ENCODE measurements around the gene MYH9.

MYH9 gene

GRCh38 chr22:36300396-36301212 is 87.2 kb downstream of the MYH9 start:
- Mint-ChIP-seq H3K9me3 (no peaks in the 10 kb centered on the region), H3K4me1 (peaks cover 15% of the 10 kb centered on the region), H3K36me3 (peaks cover 75% of the 10 kb centered on the region), H3K27ac (peak overlapping the region; percentile 77), H3K4me3 (no peak overlapping the region), H3K27me3 (peaks cover 3% of the 10 kb centered on the region)
- DNase-seq, result no peak
- CTCF ChIA-PET, result interaction anchor here (0.6 to 8.1 kb wide), 28 partner anchors 8 to 227 kb away, joined by 3 to 88 read pairs (median 5); no protein-coding TSS in a partner anchor

- Mint-ChIP-seq H3K36me3 (peaks cover 73% of the 10 kb centered on the region), H3K4me3 (no peak overlapping the region), H3K4me1 (peaks cover 18% of the 10 kb centered on the region), H3K27me3 (peaks cover 3% of the 10 kb centered on the region), H3K9me3 (no peaks in the 10 kb centered on the region), H3K27ac (peak overlapping the region; percentile 5)
- no peak for DNase-seq
- CTCF ChIA-PET, result interaction anchor here (1.6 to 8.1 kb wide), 4 partner anchors 13 to 175 kb away, joined by 8 to 88 read pairs (median 26); no protein-coding TSS in a partner anchor
These were observed 87.9 kb downstream of the MYH9 start for GRCh38 chr22:36299911-36300310.

- Mint-ChIP-seq H3K4me3 (no peak overlapping the region), H3K27me3 (peaks cover 3% of the 10 kb centered on the region), H3K36me3 (peaks cover 74% of the 10 kb centered on the region), H3K9me3 (no peaks in the 10 kb centered on the region), H3K4me1 (peaks cover 22% of the 10 kb centered on the region), H3K27ac (peak overlapping the region; percentile 28)
- no peak for DNase-seq
- CTCF ChIA-PET, result interaction anchor here (1.3 to 8.1 kb wide), 3 partner anchors 9 to 171 kb away, joined by 3 to 88 read pairs (median 25); no protein-coding TSS in a partner anchor
These were observed 88.5 kb downstream of the MYH9 start for GRCh38 chr22:36299295-36299694.

GRCh38 chr22:36298601-36299000 is 89.2 kb downstream of the MYH9 start:
- no peak for DNase-seq

GRCh38 chr22:36298118-36298517 is 89.6 kb downstream of the MYH9 start:
- Mint-ChIP-seq H3K4me1 (peaks cover 23% of the 10 kb centered on the region), H3K27ac (peak overlapping the region; percentile 67), H3K27me3 (peaks cover 3% of the 10 kb centered on the region), H3K9me3 (no peaks in the 10 kb centered on the region), H3K4me3 (no peak overlapping the region), H3K36me3 (peaks cover 74% of the 10 kb centered on the region)
- DNase-seq, result no peak
- CTCF ChIA-PET, result interaction anchor here (1.3 to 8.1 kb wide), 3 partner anchors 10 to 172 kb away, joined by 3 to 88 read pairs (median 25); no protein-coding TSS in a partner anchor

More at GRCh38 chr22:36298601-36299000, 89.2 kb downstream of the MYH9 start:
- peaks cover 20% of the 10 kb centered on the region for H3K4me1 Mint-ChIP-seq
- no peak overlapping the region for H3K4me3 Mint-ChIP-seq
- H3K36me3 Mint-ChIP-seq, result peaks cover 73% of the 10 kb centered on the region
- H3K27ac Mint-ChIP-seq, result no peak overlapping the region
- H3K9me3 Mint-ChIP-seq, result no peaks in the 10 kb centered on the region
- CTCF ChIA-PET, result interaction anchor here (1.3 to 8.1 kb wide), 3 partner anchors 9 to 172 kb away, joined by 3 to 88 read pairs (median 25); no protein-coding TSS in a partner anchor
- H3K27me3 Mint-ChIP-seq, result peaks cover 3% of the 10 kb centered on the region

GRCh38 chr22:36297568-36297967 is 90.2 kb downstream of the MYH9 start:
- peak overlapping the region; percentile 67 for H3K27ac Mint-ChIP-seq
- H3K4me1 Mint-ChIP-seq, result peaks cover 27% of the 10 kb centered on the region
- no peaks in the 10 kb centered on the region for H3K9me3 Mint-ChIP-seq
- CTCF ChIA-PET, result interaction anchor here (3.6 to 8.1 kb wide), 2 partner anchors 11 to 173 kb away, joined by 25 to 88 read pairs; no protein-coding TSS in a partner anchor
- no peak overlapping the region for H3K4me3 Mint-ChIP-seq
- no peak for DNase-seq
- peaks cover 3% of the 10 kb centered on the region for H3K27me3 Mint-ChIP-seq
- peaks cover 76% of the 10 kb centered on the region for H3K36me3 Mint-ChIP-seq

- Mint-ChIP-seq H3K27ac (no peak overlapping the region), H3K27me3 (peaks cover 3% of the 10 kb centered on the region), H3K36me3 (peaks cover 81% of the 10 kb centered on the region), H3K4me3 (no peak overlapping the region), H3K9me3 (no peaks in the 10 kb centered on the region), H3K4me1 (peaks cover 34% of the 10 kb centered on the region)
- CTCF ChIA-PET, result interaction anchor here (3.6 to 8.1 kb wide), 2 partner anchors 10 to 173 kb away, joined by 25 to 88 read pairs; no protein-coding TSS in a partner anchor
- DNase-seq, result no peak
These were observed 91.1 kb downstream of the MYH9 start for GRCh38 chr22:36296690-36297089.

- no peak overlapping the region for H3K4me3 Mint-ChIP-seq
- H3K27ac Mint-ChIP-seq, result peak overlapping the region; percentile 62
- no peaks in the 10 kb centered on the region for H3K9me3 Mint-ChIP-seq
- no peak for DNase-seq
- H3K36me3 Mint-ChIP-seq, result peaks cover 72% of the 10 kb centered on the region
- CTCF ChIA-PET, result interaction anchor here (1.4 to 2.4 kb wide), 2 partner anchors 10 to 175 kb away, joined by 5 to 14 read pairs; no protein-coding TSS in a partner anchor
- no peaks in the 10 kb centered on the region for H3K27me3 Mint-ChIP-seq
- peaks cover 38% of the 10 kb centered on the region for H3K4me1 Mint-ChIP-seq
These were observed 92.5 kb downstream of the MYH9 start for GRCh38 chr22:36295247-36295646.

- Mint-ChIP-seq H3K36me3 (peaks cover 73% of the 10 kb centered on the region), H3K27ac (peak overlapping the region; percentile 26), H3K27me3 (no peaks in the 10 kb centered on the region), H3K4me3 (no peak overlapping the region), H3K4me1 (peaks cover 41% of the 10 kb centered on the region), H3K9me3 (no peaks in the 10 kb centered on the region)
- DNase-seq, result no peak
- CTCF ChIA-PET, result interaction anchor here (1.0 to 2.4 kb wide), 3 partner anchors 9 to 176 kb away, joined by 3 to 14 read pairs (median 5); no protein-coding TSS in a partner anchor
These were observed 93.0 kb downstream of the MYH9 start for GRCh38 chr22:36294801-36295200.

- H3K27me3 Mint-ChIP-seq, result no peaks in the 10 kb centered on the region
- H3K36me3 Mint-ChIP-seq, result peaks cover 73% of the 10 kb centered on the region
- H3K27ac Mint-ChIP-seq, result peak overlapping the region; percentile 26
- no peak for DNase-seq
- peaks cover 46% of the 10 kb centered on the region for H3K4me1 Mint-ChIP-seq
- no peak overlapping the region for H3K4me3 Mint-ChIP-seq
- CTCF ChIA-PET, result interaction anchor here (1.0 to 2.4 kb wide), 5 partner anchors 9 to 176 kb away, joined by 3 to 14 read pairs (median 5); no protein-coding TSS in a partner anchor
- no peaks in the 10 kb centered on the region for H3K9me3 Mint-ChIP-seq
These were observed 93.5 kb downstream of the MYH9 start for GRCh38 chr22:36294293-36294620.

- Mint-ChIP-seq H3K4me3 (no peak overlapping the region), H3K4me1 (peaks cover 51% of the 10 kb centered on the region), H3K27me3 (no peaks in the 10 kb centered on the region), H3K36me3 (peaks cover 73% of the 10 kb centered on the region), H3K9me3 (no peaks in the 10 kb centered on the region), H3K27ac (peak overlapping the region; percentile 26)
- DNase-seq, result no peak
- CTCF ChIA-PET, result interaction anchor here (0.6 to 2.4 kb wide), 5 partner anchors 8 to 22 kb away, joined by 3 to 14 read pairs (median 3); no protein-coding TSS in a partner anchor
These were observed 94.0 kb downstream of the MYH9 start for GRCh38 chr22:36293606-36294292.

GRCh38 chr22:36292823-36293530 is 94.8 kb downstream of the MYH9 start:
- Mint-ChIP-seq H3K4me1 (peaks cover 59% of the 10 kb centered on the region), H3K27me3 (no peaks in the 10 kb centered on the region), H3K36me3 (peaks cover 76% of the 10 kb centered on the region), H3K4me3 (no peak overlapping the region), H3K9me3 (no peaks in the 10 kb centered on the region), H3K27ac (peak overlapping the region; percentile 78)
- DNase-seq, result no peak
- CTCF ChIA-PET, result interaction anchor here (0.6 to 2.4 kb wide), 6 partner anchors 7 to 23 kb away, joined by 3 to 14 read pairs (median 5); no protein-coding TSS in a partner anchor

All from activated naive CD4-positive, alpha-beta T cell treated with anti-CD3 and anti-CD28 coated beads, Interleukin-2, amount 10 ng/mL, durations not matched to agents 7 days and 5 days (primary cell).